Measurements from ENCODE around the gene SLC1A2. TPM values are rescaled to one million over a fixed set of nuclear protein-coding genes. Genes with fewer than 3 reads are reported as not detected.

Gene SLC1A2
- total and polyA plus RNA-seq, 8 donors = 0.89 to 31.8 (median 18.9) TPM

- no peak for TF ChIP-seq CTCF (IDR thresholded peaks at IDR 0.05)
- intact Hi-C loops (cut with DNase I) = no loop called here
- Histone ChIP-seq H3K27me3 (no peaks in the 10 kb centered on the region), H3K27ac (no peak overlapping the region), H3K36me3 (no peaks in the 10 kb centered on the region), H3K9me3 (no peaks in the 10 kb centered on the region), H3K4me3 (no peak overlapping the region), H3K4me1 (peaks cover 11 to 30% of the 10 kb centered on the region in 2 donors)
- DNase-seq (no peak), ATAC-seq (no peak)
Observed at GRCh38 chr11:35360055-35360530, 59.3 kb downstream of the SLC1A2 start.

- ATAC-seq (no peak), DNase-seq (no peak)
- intact Hi-C loops (cut with DNase I) = no loop called here
- Histone ChIP-seq H3K36me3 (no peaks in the 10 kb centered on the region), H3K4me1 (peaks cover 7 to 29% of the 10 kb centered on the region in 2 donors), H3K4me3 (no peak overlapping the region), H3K9me3 (no peaks in the 10 kb centered on the region), H3K27me3 (no peaks in the 10 kb centered on the region), H3K27ac (no peak overlapping the region)
- no peak for TF ChIP-seq CTCF (IDR thresholded peaks at IDR 0.05)
Observed at GRCh38 chr11:35359321-35360054, 59.9 kb downstream of the SLC1A2 start.

- ATAC-seq = no peak
Observed at GRCh38 chr11:35358391-35358790, 61.0 kb downstream of the SLC1A2 start.

GRCh38 chr11:35357923-35358322, 61.4 kb downstream of the SLC1A2 start:
- Histone ChIP-seq H3K4me1 (peaks cover 0 to 14% of the 10 kb centered on the region in 2 donors), H3K27ac (no peak overlapping the region), H3K9me3 (no peaks in the 10 kb centered on the region), H3K4me3 (no peak overlapping the region), H3K27me3 (no peaks in the 10 kb centered on the region), H3K36me3 (no peaks in the 10 kb centered on the region)
- intact Hi-C loops (cut with DNase I) = no loop called here
- TF ChIP-seq CTCF (IDR thresholded peaks at IDR 0.05) = no peak
- no peak for ATAC-seq
- no peak for DNase-seq

More at GRCh38 chr11:35358391-35358790, 61.0 kb downstream of the SLC1A2 start:
- no peak for TF ChIP-seq CTCF (IDR thresholded peaks at IDR 0.05)
- Histone ChIP-seq H3K27ac (no peak overlapping the region), H3K4me3 (no peak overlapping the region), H3K9me3 (no peaks in the 10 kb centered on the region), H3K36me3 (no peaks in the 10 kb centered on the region), H3K4me1 (peaks cover 0 to 19% of the 10 kb centered on the region in 2 donors), H3K27me3 (no peaks in the 10 kb centered on the region)
- no peak for DNase-seq
- intact Hi-C loops (cut with DNase I) = no loop called here

GRCh38 chr11:35355102-35355749, 64.1 kb downstream of the SLC1A2 start:
- Histone ChIP-seq H3K27ac (no peak overlapping the region), H3K4me3 (no peak overlapping the region), H3K36me3 (no peaks in the 10 kb centered on the region), H3K4me1 (peaks cover 0 to 9% of the 10 kb centered on the region in 2 donors), H3K27me3 (no peaks in the 10 kb centered on the region), H3K9me3 (no peaks in the 10 kb centered on the region)
- ATAC-seq = no peak
- no peak for DNase-seq
- no peak for TF ChIP-seq CTCF (IDR thresholded peaks at IDR 0.05)
- intact Hi-C loops (cut with DNase I) = no loop called here
